ENCODE results near the gene PGP.

DNA sequence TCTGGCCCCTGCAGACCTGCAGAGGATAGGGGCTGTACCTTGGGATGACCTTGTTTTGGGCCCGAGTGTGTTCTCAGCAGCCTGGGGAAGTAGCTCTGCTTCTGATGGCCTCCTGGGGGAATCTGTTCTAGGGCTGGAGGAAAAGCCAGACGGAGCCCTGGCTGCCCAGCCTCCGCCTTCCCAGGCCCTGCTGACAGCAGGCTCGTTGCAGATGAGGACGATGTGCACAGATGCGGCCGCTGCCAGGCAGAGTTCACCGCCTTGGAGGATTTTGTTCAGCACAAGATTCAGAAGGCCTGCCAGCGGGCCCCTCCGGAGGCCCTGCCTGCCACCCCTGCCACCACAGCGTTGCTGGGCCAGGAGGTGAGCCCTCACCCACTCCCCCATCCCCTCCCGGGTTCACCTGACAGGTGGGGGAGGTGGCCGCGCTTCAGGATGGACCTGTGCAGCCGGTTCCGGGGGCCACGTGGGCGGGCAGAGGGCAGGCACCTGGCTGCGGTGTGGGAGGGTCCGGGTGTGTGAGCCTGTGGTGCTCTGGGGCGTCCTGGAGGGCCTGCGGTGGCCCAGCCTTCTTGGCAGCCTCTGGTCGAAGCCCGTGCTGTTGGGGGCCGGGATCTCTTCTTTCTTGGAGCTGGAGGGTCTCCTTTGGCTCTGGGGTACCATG, 13.7 kb upstream of the PGP start:
- TF ChIP-seq, protein P1, sequence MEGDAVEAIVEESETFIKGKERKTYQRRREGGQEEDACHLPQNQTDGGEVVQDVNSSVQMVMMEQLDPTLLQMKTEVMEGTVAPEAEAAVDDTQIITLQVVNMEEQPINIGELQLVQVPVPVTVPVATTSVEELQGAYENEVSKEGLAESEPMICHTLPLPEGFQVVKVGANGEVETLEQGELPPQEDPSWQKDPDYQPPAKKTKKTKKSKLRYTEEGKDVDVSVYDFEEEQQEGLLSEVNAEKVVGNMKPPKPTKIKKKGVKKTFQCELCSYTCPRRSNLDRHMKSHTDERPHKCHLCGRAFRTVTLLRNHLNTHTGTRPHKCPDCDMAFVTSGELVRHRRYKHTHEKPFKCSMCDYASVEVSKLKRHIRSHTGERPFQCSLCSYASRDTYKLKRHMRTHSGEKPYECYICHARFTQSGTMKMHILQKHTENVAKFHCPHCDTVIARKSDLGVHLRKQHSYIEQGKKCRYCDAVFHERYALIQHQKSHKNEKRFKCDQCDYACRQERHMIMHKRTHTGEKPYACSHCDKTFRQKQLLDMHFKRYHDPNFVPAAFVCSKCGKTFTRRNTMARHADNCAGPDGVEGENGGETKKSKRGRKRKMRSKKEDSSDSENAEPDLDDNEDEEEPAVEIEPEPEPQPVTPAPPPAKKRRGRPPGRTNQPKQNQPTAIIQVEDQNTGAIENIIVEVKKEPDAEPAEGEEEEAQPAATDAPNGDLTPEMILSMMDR (optimal IDR thresholded peaks at IDR 0.05 in 1 of 3, IDR thresholded peaks at IDR 0.05 in 1 of 3, conservative IDR thresholded peaks at IDR 0.05 in 1 of 3; ENCODE audit: extremely low read depth in 1 of 3, insufficient read depth in 2 of 3, low read length in 3 of 3), result no peak
- no peak for TF ChIP-seq EZH2 (IDR thresholded peaks at IDR 0.05; ENCODE audit: low read length)
